ENCODE data around the gene CAB39L. TPM values are rescaled to one million over a fixed set of nuclear protein-coding genes. Genes with fewer than 3 reads are reported as not detected.
A peak's percentile ranks its signal among the peaks of the same experiment; 100 is the strongest.

The CAB39L gene
- total RNA-seq, 1 donor from 2014 or later = 13.3 TPM

GRCh38 chr13:49347650-49348385 is 96.0 kb downstream of the CAB39L start:
- Mint-ChIP-seq H3K27me3 (ENCODE audit: low read depth) (no peaks in the 10 kb centered on the region), H3K36me3 (peaks cover 9% of the 10 kb centered on the region), H3K9me3 (no peaks in the 10 kb centered on the region), H3K27ac (no peak overlapping the region), H3K4me1 (peaks cover 10% of the 10 kb centered on the region), H3K4me3 (no peak overlapping the region)
- no peak for DNase-seq (ENCODE audit: low spot score in 2 of 2, unreplicated experiment in 2 of 2)
- no peak for TF ChIP-seq CTCF (IDR thresholded peaks at IDR 0.05; ENCODE audit: unreplicated experiment)

GRCh38 chr13:49346460-49346859 is 97.4 kb downstream of the CAB39L start:
- no peaks in the 10 kb centered on the region for H3K9me3 Mint-ChIP-seq
- no peak for DNase-seq (ENCODE audit: low spot score in 2 of 2, unreplicated experiment in 2 of 2)
- peaks cover 9% of the 10 kb centered on the region for H3K36me3 Mint-ChIP-seq
- H3K27ac Mint-ChIP-seq = no peak overlapping the region
- H3K4me1 Mint-ChIP-seq = peaks cover 14% of the 10 kb centered on the region
- H3K27me3 Mint-ChIP-seq (ENCODE audit: low read depth) = no peaks in the 10 kb centered on the region
- H3K4me3 Mint-ChIP-seq = no peak overlapping the region
- TF ChIP-seq CTCF (IDR thresholded peaks at IDR 0.05; ENCODE audit: unreplicated experiment) = no peak

- Mint-ChIP-seq H3K4me1 (peaks cover 17% of the 10 kb centered on the region), H3K27me3 (ENCODE audit: low read depth) (no peaks in the 10 kb centered on the region), H3K27ac (peak overlapping the region; percentile 28), H3K4me3 (no peak overlapping the region), H3K36me3 (peaks cover 3% of the 10 kb centered on the region), H3K9me3 (no peaks in the 10 kb centered on the region)
- no peak for TF ChIP-seq CTCF (IDR thresholded peaks at IDR 0.05; ENCODE audit: unreplicated experiment)
- no peak for DNase-seq (ENCODE audit: low spot score in 2 of 2, unreplicated experiment in 2 of 2)
Measured at GRCh38 chr13:49343731-49344130, 100.1 kb downstream of the CAB39L start.

- Mint-ChIP-seq H3K4me1 (peaks cover 17% of the 10 kb centered on the region), H3K27me3 (ENCODE audit: low read depth) (no peaks in the 10 kb centered on the region), H3K4me3 (no peak overlapping the region), H3K9me3 (no peaks in the 10 kb centered on the region), H3K36me3 (peaks cover 2% of the 10 kb centered on the region), H3K27ac (peak overlapping the region; percentile 53)
- DNase-seq (ENCODE audit: low spot score in 2 of 2, unreplicated experiment in 2 of 2) = no peak
- TF ChIP-seq CTCF (IDR thresholded peaks at IDR 0.05; ENCODE audit: unreplicated experiment) = no peak
Measured at GRCh38 chr13:49343255-49343654, 100.6 kb downstream of the CAB39L start.

- Mint-ChIP-seq H3K27ac (no peak overlapping the region), H3K9me3 (no peaks in the 10 kb centered on the region), H3K27me3 (ENCODE audit: low read depth) (no peaks in the 10 kb centered on the region), H3K4me1 (peaks cover 17% of the 10 kb centered on the region), H3K4me3 (no peak overlapping the region), H3K36me3 (peaks cover 2% of the 10 kb centered on the region)
- no peak for DNase-seq (ENCODE audit: low spot score in 2 of 2, unreplicated experiment in 2 of 2)
- no peak for TF ChIP-seq CTCF (IDR thresholded peaks at IDR 0.05; ENCODE audit: unreplicated experiment)
Measured at GRCh38 chr13:49342454-49342853, 101.4 kb downstream of the CAB39L start.
